DMS53 treated with DMSO at 0.1 percent for 48 hours (cell line): ENCODE measurements around the gene HSPA1L.
A peak's percentile ranks its signal among the peaks of the same experiment; 100 is the strongest.
"Not testable (repeated sequence)": the region's sequence is repeated elsewhere in the genome, so short reads cannot be mapped to it uniquely, and the experiment has no call there.

ENCODE experiments used
- DNase-seq: peaks from one replicate; lab custom pipeline; 2025; ENCODE audit not compliant: unreplicated experiment; lab: John Stamatoyannopoulos, UW

The HSPA1L gene

DNA sequence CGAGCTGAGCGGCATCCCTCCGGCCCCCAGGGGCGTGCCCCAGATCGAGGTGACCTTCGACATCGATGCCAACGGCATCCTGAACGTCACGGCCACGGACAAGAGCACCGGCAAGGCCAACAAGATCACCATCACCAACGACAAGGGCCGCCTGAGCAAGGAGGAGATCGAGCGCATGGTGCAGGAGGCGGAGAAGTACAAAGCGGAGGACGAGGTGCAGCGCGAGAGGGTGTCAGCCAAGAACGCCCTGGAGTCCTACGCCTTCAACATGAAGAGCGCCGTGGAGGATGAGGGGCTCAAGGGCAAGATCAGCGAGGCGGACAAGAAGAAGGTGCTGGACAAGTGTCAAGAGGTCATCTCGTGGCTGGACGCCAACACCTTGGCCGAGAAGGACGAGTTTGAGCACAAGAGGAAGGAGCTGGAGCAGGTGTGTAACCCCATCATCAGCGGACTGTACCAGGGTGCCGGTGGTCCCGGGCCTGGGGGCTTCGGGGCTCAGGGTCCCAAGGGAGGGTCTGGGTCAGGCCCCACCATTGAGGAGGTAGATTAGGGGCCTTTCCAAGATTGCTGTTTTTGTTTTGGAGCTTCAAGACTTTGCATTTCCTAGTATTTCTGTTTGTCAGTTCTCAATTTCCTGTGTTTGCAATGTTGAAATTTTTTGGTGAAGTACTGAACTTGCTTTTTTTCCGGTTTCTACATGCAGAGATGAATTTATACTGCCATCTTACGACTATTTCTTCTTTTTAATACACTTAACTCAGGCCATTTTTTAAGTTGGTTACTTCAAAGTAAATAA is 2.2 kb upstream of the HSPA1L start:
- not testable (repeated sequence) for DNase-seq

DNA sequence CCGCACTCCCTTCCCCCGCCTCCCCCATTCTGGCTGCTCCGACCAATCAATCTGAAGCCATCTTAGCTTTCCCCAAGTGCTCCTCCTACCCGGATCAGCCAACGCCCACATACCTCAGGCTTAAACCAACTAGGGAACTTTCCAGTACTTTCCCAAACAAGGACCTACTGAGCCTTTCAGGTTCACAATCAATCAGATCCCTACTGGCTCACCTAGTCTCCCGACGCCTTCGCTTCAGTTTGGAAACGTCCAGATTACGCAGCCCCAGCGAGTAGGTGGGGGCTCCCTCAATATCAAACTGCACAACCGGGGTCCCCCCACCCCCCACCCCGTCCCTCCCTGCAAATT is 432 bp downstream of the HSPA1L start:
- DNase-seq, result peak; percentile 92

GRCh38 chr6:31813465-31813849 is 1.6 kb downstream of the HSPA1L start:
- no peak for DNase-seq

DNA sequence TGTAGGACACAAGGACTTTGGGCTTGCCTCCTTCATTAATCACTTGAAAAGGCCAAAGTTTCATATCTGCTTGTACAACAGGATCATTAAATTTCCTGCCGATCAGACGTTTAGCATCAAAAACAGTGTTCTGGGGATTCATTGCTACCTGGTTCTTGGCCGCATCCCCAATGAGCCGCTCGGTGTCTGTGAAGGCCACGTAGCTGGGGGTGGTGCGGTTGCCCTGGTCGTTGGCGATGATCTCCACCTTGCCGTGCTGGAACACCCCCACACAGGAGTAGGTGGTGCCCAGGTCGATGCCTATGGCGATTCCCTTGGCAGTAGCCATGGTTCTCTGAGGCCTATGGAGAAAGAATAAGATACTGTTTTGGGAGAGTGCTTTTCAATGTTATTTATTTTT is 3.4 kb downstream of the HSPA1L start:
- no peak for DNase-seq

DNA sequence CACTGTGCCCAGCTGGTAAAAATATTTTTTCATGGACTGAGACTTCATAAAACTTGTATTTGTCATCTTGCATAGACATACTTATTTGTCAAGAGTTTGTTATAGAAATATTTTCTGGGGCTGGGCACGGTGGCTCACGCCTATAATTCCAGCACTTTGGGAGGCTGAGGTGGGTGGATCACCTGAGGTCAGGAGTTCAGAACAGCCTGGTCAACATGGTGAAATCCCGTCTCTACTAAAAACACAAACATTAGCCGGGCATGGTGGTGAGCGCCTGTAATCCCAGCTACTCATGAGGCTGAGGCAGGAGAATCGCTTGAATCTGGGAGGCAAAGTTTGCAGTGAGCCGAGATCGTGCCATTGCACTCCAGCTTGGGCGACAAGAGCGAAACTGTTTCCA is 6.5 kb downstream of the HSPA1L start:
- not testable (repeated sequence) for DNase-seq

- peak; percentile 94 for DNase-seq
These were observed 8.4 kb downstream of the HSPA1L start, which contains the start of gene LSM2 for GRCh38 chr6:31806470-31807272. Gene LSM2 (minus strand): TSS chr6:31806966. CDS start chr6:31806757, 209 bp downstream.

GRCh38 chr6:31805939-31806469 is 9.1 kb downstream of the HSPA1L start:
- DNase-seq, result no peak

- not testable (repeated sequence) for DNase-seq
These were observed 13.8 kb downstream of the HSPA1L start for GRCh38 chr6:31801031-31801927.

GRCh38 chr6:31799781-31800180 is 15.3 kb downstream of the HSPA1L start:
- no peak for DNase-seq

DNA sequence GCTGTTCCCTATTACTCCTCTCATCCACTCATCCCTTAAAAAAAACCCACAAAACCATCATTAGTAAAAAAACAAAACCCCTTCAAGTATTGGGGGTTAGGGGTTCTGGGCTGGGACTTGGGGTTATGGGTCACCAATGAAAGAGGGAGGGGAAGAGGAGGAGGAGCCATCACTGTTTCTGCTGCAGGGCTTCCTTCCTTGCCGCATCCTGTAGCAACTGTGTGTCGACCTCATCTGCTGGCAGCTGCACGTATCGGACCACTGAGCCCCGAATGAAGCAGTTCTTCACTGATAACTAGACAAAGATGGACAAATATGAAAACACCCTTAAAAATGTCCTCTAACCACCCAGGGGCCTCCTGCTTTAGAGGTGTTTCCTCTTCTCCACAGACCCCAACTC is 17.5 kb downstream of the HSPA1L start:
- DNase-seq, result no peak

GRCh38 chr6:31796993-31797385 is 18.1 kb downstream of the HSPA1L start:
- no peak for DNase-seq

GRCh38 chr6:31795616-31796298 is 19.3 kb downstream of the HSPA1L start, which contains the start of gene VARS1:
Gene VARS1 (minus strand): TSS chr6:31795752. CDS start chr6:31795217, 535 bp downstream.
- peak; percentile 95 for DNase-seq

DNA sequence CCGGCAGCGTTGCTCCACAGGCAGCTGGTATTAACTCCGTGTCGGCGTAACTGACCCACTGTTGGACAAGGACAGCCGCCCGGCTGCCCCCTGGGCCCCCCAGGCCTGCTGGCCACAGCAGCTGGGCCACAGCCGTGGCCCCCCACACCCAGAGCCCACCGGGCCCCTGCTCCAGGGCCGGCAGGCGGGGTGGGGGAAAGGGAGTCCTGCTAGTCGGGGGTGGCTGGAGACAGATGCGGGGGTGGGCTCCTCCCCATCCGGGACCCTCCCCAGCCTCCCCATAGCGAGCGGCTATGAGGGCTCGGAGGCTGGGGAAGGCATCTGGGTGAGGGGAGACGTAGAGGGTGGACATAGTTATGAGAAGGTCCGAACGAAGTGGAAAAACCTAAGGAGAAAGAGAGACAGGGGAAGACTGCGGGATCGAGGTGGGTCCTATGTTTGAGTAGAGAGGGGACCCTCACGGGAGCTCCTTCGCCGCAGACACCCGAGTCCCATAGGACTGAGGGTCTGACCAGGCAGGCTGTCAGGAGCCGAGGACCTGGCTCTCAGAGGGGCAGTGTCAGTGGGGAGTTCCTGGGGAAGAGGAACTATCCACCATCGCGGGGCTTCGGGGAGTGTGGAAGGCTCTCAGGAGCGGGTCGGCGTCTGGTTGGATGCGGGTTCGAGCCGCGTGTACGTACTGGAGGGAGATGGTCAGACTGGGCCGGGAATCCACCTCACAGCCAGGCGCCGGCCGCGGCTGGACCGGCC is 20.0 kb downstream of the HSPA1L start:
- DNase-seq, result peak; percentile 27

DNA sequence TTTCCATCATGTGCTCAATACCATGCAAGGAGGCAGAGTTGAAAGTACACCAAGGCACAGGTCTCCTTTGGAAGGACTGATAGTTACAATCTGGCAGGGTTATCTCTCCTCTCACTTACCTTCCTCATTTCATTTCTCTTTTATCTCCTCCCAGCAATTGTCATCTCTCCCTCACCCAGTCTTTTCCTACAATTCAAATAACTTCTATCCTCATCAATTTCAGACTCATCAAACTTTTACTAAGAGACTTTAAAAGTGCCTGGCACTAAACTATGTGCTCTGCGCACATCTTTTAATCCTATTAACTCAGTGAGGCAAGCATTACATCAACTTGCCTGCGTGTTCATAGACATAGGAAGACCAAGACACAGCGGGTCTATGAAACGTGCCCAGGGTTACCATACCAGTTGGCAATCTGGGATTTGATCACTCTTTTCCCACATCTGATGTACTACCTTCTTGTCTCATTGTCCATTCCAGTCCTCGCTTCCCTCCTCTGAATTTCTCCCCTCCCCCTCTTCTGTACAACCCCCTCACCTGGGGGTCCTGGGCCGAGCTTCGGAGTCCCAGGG is 20.7 kb downstream of the HSPA1L start:
- peak; percentile 8 for DNase-seq

- DNase-seq, result not testable (repeated sequence)
These were observed 21.2 kb downstream of the HSPA1L start for GRCh38 chr6:31793927-31794245.

- DNase-seq, result no peak
These were observed 22.3 kb downstream of the HSPA1L start for GRCh38 chr6:31792761-31793171.

GRCh38 chr6:31792090-31792374 is 23.1 kb downstream of the HSPA1L start:
- DNase-seq, result no peak

DNA sequence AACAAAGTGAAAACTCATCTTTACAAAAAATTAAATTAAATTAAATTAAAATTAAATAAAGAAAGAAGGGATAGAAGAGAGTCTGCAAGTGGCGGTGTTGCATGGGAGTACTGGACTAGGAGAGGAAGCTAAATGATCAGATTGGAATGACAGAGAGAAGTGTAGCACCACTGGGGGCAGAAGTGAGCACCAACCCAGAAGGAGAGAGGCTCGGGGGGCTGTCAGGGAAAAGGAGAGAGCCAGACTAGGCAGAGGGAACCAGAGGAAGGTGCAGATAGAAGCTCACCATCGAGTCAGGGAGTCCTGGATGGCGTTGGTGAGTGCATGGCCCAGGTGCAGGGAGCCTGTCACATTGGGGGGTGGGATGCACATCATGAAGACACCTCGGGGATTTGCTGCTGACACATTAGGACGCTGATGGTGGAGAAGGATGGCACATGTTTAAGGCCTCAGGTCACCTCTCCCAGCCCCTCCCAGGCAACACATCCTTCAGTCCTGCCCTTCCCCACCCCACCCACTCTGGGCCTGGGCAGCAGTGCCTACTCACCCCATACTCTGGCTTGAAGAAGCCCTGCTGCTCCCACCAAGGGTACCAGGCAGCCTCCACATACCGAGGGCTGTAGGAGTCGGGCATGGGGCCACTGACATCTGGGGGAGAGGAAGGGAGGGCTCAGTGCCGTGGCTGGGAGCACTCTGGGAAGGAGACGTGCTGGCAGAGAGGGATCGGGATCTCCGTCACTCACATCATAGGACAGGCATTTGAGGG is 23.6 kb downstream of the HSPA1L start:
- DNase-seq, result no peak

GRCh38 chr6:31785475-31785874 is 29.6 kb downstream of the HSPA1L start:
- DNase-seq, result no peak
